Measurements from ENCODE around the gene NENF.
"Not testable (repeated sequence)": the region's sequence is repeated elsewhere in the genome, so short reads cannot be mapped to it uniquely, and the experiment has no call there.

- not testable (repeated sequence) for TF ChIP-seq LEF1 (IDR thresholded peaks at IDR 0.05; ENCODE audit: borderline replicate concordance); L3MBTL2 (conservative IDR thresholded peaks at IDR 0.05); FOXA1 (IDR thresholded peaks at IDR 0.05); SP1 (IDR thresholded peaks at IDR 0.05)
These were observed 48.2 kb downstream of the NENF start for GRCh38 chr1:212480711-212481437.

Data from HEK293T (cell line).